Stimulated activated CD4-positive, alpha-beta T cell treated with anti-CD3 and anti-CD28 coated beads, Interleukin-15, amount 100 ng/mL, for 1 hour (primary cell): ENCODE measurements around the gene KIRREL2.
"Not testable (repeated sequence)": the region's sequence is repeated elsewhere in the genome, so short reads cannot be mapped to it uniquely, and the experiment has no call there.

Source experiments
- DNase-seq, 2 donors: peaks; one replicate each; pipeline ENCODE4 v3.0.0-alpha.2; 2020; ENCODE audit warnings: low read depth in 1 of 2, low spot score in 1 of 2

KIRREL2 gene

GRCh38 chr19:35856546-35857149, at the start of gene KIRREL2:
Gene KIRREL2, plus strand, starts transcription at chr19:35856911. Its CDS starts 209 bp downstream, at chr19:35857120.
- peak in 1 of 2 donors; percentile 32 for DNase-seq

DNA sequence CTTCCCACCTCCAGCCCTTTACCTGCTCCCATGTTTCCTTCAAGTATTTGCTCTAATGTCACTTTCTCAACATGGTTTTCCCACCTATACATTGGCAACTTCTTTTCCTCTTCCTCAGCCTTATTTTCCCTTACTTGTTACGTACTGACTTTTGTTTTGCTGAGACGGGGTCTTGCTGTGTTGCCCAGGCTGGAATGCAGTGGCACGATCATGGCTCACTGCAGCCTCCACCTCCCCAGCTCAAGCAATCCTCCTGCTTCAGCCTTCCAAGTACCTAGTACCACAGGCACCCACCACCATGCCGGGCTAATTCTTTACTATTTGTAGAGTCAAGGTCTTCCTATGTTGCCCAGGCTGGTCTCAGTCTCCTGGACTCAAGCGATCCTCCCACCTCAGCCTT, 49.1 kb upstream of the KIRREL2 start:
- no peak for DNase-seq

DNA sequence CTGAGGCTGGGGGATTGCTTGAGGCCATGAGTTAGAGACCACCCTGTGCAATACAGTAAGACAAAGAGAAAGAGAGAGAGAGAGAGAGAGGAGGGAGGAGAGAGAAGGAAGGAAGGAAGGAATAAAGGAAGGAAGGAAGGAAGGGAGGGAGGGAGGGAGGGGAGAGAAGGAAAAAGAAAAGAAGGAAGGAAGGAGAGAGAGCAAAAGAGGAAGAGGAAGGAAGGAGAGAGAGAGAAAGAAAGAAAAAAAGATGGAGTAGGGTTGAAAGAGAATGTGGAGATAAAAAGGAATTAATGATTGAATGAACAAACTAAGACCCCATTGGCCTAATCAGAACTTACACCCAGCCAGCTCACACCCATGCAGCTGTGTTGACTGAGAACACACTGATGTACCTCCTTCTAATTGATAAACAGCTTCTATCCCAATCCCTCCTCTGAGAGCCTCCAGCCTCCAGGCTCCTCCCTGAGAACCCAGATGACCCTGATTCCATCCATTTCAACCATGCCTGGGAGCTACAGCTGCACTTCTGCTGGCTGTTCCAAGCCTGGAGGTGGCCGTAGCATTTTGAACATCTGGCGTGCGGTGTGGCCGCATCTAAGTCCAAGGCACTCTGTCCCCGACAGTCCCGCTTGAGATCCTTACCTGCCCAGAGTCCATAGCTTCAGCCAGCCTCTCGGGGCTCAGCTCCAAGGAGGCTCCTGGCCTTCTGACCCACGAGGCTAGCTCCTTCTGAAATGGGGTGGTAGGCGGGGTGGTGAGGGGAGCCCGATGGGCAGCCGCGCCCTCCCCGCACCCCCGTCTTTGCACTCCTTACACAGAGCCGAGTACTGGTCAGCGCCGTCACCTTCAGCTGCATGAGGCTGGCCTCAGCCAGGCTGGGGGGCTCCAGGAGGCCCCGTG, 45.1 kb upstream of the KIRREL2 start:
- DNase-seq, result no peak

DNA sequence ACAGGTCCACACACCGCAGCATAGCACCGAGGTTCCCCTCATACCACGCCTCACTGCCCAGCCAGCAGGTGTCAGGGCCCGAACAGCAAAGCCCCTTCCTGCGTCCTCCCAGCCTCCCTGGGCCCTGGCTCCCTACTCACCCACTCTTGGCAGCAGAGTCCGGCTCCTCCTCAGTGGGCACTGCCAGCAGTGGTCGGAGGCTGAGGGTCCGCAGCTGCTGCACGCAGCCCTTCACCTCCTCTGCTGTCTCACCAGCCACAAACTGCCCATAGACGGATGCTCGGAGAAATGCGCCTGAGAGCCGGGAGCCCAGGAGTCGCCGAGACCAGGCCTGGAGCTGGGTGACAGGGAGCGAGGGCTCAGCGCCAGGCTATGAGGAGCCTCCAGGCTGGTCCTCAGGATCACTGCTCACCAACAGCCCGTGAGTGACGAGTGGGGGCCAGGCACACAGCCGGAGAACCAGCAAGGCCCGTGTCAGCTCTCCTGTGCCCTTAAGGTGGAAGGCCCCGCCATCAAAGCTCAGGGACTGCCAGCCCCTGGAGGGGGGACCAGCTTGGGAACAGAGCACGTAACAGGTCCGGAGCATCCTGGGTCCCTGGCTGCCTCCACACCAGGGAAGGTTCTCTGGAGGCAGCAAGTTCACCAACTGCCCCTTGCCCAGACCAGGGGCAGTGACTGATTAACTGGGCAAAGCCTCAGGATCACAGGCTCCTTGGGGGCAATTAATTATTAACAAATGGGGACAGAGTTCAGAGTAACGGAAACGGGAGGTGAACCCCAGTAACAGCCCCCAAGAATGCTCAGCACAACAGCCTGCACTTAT, 44.3 kb upstream of the KIRREL2 start, which contains the start of gene PRODH2:
PRODH2 (minus strand) TSS at position 626 of the 823 bp plus-strand sequence; CDS start at position 586, 40 bp downstream.
- DNase-seq, result no peak

- DNase-seq, result no peak
Observed at GRCh38 chr19:35813043-35813890, 43.4 kb upstream of the KIRREL2 start.

- DNase-seq, result no peak
Observed at GRCh38 chr19:35816262-35816661, 40.4 kb upstream of the KIRREL2 start.

GRCh38 chr19:35816846-35817245, 39.9 kb upstream of the KIRREL2 start:
- no peak for DNase-seq

GRCh38 chr19:35818445-35818844, 38.3 kb upstream of the KIRREL2 start:
- no peak for DNase-seq

DNA sequence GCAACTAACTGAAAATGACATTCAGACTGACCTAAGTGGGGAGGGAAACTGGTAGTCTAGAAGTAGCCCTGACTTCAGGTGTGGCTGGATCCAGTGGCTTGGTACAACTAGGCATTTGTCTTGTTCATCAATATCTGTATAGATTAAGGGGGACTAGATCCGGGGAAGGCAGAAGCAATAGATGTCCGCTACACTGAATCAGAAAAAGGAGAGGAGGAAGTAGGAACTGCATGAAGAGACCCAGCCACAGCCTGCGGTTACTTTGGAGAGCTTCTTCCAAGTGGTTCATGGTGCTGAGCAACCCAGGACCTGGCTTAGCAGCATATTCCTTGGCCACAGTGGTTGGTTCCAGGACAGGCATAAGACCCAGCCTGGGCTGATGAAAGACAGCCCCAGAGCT, 34.1 kb upstream of the KIRREL2 start:
- DNase-seq, result no peak

GRCh38 chr19:35824150-35824549, 32.6 kb upstream of the KIRREL2 start:
- no peak for DNase-seq

GRCh38 chr19:35828692-35829301, 27.9 kb upstream of the KIRREL2 start:
- peak in 1 of 2 donors; percentile 27 for DNase-seq

DNA sequence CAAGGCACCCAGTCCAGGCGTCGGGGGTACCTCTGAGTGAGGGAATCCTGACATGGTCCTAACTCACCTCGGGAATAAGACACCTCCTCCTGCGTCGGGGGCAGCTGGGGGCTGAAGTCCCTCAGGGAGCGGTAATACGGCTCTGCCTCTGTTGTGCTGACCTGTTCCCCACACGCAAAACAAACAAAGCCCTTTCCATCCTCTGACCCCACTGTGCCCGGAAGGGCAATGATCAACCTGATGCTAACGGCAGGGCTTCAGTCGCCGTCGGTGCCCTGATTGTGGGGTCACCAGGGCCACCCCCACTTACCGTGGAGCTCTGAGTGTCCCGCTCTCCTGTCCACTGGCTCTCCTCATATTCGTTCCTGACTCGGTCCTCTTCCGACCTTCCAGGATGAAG, 25.7 kb upstream of the KIRREL2 start:
- no peak for DNase-seq

GRCh38 chr19:35832054-35832453, 24.7 kb upstream of the KIRREL2 start:
- no peak for DNase-seq

- no peak for DNase-seq
Observed at GRCh38 chr19:35833972-35834371, 22.7 kb upstream of the KIRREL2 start.

- DNase-seq, result not testable (repeated sequence)
Observed at GRCh38 chr19:35836096-35836495, 20.6 kb upstream of the KIRREL2 start.

- DNase-seq, result no peak
Observed at GRCh38 chr19:35841961-35842595, 14.6 kb upstream of the KIRREL2 start.

DNA sequence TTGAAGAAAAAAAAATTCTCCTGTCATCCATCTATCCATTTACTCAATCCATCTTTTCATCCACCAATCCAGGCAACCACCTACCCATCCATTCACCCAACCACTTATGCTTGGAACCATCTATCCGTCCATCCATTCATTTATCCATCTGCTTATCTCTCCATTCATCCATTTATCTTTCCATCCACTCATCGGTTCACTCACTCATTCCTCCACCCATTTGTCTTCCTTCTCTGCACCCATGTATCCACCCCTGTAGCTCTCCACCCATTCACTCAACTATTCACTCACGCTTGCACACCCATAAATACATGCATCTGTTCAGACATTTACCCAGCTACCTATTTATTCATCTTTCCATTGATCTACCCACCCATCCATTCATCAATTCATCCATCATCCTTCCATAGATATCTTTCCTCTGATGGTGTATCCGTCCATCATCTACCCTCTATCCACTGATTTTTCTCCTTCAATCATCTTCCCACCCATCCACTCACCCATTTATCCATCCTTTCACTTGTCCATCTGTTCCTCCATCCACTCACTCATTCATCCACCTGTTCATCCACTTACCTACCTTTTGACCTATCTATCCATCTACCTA, 13.9 kb upstream of the KIRREL2 start:
- DNase-seq, result no peak

DNA sequence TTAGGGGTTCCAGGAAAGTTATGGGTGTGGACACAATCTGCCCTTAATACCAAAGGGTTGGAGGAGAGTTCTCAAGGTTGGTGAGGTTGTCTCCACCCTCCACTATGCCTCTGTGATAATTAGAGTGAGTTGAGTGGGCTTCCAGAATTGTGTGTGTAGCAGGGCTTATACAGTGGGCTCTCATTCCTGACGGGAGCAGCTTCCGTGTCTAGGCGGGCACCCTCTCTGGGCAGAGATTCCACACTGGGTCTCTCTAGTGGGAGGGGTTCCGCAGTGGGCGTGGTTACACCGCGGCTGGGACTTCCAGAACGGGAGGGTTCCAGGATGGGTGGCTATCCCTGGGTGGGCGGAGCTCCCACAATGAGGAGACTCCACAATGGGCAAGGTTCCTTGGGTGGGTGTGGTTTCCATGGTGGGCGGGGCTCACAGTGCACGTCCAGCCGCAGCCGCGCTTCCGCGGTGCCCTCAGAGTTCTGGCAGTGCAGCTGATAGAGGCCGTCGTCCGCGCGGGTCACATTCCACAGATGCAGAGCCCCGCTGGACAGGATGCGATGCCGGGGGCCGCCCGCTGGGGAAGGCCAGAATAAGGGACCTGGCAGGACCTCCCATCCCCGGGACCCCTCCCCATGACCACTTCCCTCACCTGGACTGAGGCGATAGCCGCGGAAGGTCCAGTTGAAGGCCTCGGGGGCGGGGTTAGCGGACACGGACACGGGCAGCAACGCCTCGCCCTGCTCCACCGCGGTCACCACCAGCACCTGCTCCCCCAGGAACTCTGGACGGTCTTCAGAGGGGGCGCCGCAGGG, 12.8 kb upstream of the KIRREL2 start:
- DNase-seq, result no peak
